Measurements from ENCODE around the gene CXCR1.
"Not testable (repeated sequence)": the region's sequence is repeated elsewhere in the genome, so short reads cannot be mapped to it uniquely, and the experiment has no call there.

The CXCR1 gene

DNA sequence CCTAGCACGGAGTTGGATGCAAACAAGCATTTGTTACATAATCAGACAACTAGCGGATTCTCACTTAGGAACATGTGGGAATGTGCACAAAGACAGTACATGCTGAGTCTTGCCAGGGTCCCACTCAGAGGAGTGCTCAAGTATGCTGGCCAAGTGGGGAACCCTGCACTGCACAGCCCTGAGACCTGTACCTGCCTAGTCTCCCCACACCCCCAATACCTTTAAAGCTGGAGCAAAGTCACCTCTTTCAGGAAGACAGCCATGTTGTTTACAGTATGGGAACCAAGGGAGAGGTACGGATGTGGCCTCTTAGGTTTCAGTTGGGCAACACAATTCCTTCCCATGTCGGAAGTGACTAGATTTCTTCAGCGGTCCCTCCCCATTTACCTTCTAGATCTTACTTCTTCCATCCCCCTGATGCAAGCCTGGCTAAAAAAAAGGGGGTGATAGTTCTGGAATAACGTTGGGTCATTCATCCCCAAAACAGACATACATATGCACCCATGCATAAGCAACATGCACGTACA, 10.7 kb downstream of the CXCR1 start:
- DNase-seq, result no peak

DNA sequence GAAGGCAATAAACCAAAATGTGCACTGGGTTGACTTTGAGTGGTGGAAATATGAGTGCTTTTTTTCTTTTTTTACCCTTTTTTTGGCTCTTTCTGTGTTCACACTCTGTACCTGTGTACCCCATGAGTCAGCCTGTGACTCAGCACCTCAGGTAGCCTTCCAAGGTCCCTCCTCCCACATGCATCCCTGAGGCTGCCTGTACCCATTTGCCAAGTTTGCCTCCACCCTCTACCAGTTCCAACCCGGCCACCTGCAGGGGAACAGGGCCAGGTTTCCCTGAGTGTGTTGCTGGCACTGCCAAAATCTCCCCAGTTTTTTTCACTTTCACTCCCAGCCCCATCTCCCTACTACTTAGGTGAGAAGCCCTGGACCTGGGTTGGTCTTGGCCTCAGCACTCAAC, 14.0 kb downstream of the CXCR1 start:
- DNase-seq, result no peak

DNA sequence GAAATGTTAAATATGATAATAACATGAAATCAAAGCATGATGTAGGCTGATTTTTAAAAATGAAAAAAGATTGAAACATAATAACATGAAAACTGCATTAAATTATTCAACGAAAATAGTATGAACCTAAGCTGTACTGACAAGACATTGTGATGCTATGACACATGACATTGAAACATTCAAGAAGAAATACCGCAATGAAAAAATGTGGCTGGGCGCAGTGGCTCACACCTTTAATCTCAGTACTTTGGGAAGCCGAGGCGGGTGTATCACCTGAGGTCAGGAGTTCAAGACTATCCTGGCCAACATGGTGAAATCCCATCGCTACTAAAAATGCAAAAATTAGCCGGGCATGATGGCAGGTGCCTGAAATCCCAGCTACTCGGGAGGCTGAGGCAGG, 14.6 kb downstream of the CXCR1 start:
- no peak for DNase-seq

DNA sequence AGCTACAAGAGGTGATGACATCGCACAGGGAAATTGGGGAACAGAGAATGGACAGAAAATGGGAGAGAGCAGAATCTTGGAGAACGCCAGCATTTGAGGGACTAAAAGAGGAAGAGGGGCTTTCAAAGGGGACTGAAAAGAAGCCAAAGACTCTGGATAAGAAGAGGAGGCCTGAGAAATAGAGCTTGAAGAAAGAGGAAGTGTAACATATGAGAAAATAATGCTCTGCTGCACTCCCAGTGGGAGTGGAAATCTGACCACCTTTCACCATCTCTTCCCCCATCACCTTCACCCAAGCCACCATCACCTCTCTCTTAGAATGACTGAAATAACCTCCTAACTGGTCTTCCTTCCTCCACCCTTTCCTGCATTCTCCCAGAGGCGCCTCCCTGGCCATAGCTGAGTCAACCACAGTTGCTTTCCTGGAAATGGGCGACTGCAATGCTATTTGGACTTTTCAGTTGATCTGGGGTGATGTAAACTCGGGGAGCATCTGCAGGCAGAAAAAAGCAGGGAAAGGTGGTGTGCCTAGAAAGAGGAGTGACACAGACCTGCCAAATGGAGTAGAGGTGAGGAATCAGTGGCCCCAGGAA, 16.8 kb downstream of the CXCR1 start:
- DNase-seq, result no peak

DNA sequence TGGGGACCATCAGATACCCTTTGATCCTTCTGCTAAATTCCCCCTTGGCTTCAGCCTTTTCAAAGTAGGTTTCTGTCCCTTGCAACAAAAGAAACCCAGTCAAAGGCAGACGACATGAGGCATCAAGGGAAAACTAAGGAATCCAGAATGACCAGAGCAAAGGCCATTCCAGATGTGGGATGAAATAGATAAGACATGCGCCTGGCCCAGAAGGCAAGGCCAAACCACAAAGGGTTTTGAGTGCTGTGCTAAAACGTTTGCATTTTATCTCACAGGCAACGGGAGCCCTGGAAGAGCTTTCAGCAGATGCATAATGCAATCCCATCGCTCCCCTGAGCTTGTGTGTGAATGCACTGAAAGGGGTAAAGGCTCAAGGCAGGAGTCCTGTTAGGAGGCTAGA, 17.7 kb downstream of the CXCR1 start:
- DNase-seq, result no peak

DNA sequence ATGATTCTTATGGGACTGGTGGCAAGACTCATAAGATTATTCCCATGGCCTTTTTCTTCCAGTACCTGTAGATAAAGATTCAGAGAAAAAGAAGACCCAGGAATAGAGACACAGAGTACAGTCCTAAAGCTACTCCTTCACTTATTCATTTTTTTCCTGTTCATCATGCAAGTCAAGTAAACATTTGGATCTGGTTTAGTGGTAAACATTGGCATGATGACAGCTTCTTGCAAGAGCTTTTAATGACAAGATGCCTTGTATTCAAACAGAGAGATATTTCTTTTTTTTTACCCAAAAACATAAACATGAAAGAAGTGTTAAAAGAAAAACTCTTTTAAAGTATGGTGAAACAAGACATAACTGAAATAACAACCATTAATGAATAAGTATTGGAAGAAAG, 20.7 kb downstream of the CXCR1 start:
- no peak for DNase-seq

DNA sequence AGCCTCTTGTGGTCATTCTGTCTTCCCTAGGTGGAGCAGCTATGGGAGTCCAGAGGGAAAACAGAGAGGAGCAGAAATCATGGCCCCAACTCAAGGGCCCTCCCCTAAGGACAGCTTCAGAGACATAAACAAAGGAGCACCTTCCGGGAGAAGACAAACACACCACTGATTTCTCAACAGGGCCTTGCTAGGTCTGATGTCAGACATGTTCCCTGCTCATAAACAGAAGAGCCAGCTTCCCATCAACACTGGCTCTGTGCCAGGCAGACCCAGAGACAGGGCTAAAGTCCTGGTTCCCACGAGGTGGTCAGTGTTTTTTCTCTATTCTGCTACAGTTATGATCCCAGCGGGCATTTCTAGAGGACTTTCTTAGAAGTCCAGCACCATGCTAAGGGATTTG, 21.6 kb downstream of the CXCR1 start:
- no peak for DNase-seq

DNA sequence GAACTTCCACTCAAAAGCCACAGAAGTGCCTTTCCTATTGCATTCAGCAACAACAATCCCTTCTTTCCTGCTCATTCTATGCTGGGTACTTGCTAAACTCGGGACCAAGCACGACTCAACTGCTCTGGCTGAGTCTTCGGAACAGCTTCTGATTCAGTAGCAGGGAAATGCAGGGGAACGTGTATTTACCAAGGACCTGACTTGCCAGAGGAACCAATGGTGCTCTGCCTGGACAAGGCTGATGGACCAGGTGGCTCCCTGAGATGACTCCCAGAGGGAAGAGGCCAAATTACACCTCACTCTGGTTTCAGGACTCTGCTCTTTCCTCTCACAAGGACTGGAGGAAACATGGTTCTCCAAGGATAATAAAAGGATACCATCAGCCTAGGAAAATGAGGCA, 28.7 kb downstream of the CXCR1 start:
- DNase-seq, result no peak

DNA sequence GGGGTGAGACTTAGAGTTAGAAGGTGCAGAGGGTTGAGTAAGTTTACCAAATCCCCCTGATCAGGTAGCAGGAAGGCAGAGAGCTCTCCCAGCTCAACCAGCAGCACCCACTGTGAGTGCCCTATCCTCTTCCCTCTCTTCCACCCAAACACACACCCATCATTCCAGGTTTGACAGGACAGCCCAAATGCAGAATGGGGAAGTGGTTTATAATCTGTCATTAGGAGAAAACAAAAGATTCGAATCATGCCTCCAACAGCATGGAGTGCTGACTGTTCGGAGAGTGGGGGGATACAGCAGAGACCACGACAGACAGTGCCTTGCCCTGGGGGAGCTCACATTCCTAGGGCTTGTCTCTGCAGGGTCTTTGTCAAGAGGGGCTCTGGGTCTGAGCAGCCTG, 29.2 kb downstream of the CXCR1 start:
- DNase-seq, result no peak

DNA sequence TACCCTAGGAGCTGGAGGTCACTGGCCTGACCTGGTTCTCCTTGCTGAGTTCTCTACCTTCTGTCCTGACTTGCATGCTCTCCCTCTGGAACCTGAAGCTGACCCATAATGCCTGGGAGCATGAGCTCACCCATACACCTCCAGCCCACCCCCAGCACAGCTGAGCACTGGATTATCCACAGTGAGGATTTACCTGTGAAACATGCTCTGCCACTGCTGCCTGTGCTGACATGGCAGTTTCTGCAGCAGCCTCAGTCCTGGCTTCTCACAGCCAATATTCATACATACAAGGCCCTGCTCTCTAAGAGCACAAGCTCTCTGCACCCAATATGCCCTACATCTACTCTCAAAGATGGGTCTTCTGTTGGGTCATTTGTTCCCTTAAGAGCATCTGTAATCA, 35.9 kb downstream of the CXCR1 start:
- DNase-seq, result no peak

DNA sequence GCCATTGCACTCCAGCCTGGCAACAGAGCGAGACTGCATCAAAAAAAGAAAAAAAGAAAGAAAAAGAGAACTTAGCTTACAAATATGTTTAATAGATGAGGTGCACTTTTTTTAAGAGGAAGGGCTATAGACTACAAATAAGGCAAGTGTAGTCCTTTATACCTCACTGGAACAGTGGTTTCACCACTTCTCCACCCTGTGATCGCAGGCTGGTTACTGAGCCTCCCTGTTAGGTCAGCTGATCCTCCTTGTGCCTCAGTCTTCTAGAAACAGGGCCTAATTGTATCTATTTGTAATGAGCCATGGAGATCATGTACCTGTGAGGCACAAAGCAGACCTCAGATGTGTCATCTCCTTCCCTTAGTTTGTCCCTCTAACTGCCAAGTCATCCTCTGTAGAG, 36.4 kb downstream of the CXCR1 start:
- DNase-seq, result no peak

DNA sequence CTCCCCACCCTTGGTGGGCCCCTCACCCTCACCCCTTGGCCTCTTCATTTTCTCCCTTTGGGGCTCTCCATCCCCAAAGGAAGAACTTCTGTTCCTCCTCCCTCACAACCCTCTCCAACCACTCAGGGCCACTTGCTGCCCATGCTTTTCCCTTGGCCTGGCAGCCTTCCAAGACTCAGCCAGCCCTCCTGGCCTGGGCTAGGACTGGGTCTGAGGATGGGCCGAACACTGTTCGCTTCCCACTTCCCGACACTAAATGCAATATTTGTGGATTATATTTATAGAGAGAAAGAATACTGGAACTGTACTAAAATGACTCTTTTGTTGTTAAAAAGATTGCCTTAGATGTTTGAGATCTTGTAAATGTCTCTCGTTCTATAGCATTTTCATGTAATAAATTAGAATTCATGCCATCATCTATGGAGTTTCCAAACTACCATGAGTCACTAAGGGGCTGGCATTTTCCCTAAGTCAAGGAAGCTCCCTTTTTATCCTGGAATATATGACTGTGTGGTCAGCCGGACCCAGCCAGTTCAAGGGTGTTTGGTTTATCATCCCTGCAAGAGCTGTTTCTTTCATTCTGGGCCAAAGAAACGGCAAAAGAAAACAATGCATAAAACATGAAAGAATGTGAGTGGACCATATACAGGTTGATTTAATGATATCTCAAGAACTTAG, 37.2 kb downstream of the CXCR1 start:
- no peak for DNase-seq

DNA sequence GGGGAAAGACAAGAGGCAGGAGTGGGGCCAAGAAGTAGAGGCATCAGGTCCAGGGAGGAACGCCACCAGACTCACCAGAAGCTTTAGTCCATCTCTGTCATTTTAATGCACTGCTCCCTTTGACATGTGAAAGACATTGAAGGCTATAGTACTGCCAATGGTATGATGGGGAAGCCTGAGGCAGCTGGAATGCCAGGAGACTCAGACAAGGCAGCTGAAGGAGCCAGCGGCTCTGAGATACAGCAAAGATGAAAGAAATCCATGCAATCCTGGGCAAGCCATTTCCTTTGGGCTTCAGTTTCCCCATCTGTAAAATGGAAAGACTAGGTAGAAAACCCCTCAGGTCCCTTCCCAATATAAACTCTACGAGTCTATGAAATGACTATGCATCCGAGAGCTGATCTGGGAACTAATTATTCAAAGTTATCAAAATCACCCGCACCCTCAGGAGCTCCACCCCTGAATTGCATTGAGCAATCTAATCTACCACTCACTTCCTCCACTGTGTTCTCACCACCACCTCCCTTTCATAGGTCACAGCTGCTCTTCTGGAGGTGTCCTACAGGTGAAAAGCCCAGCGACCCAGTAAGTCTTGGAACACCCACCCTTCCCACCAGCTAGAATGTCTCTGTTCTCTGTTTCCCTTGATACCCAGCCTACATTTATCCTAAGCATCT, 37.8 kb downstream of the CXCR1 start:
- no peak for DNase-seq

DNA sequence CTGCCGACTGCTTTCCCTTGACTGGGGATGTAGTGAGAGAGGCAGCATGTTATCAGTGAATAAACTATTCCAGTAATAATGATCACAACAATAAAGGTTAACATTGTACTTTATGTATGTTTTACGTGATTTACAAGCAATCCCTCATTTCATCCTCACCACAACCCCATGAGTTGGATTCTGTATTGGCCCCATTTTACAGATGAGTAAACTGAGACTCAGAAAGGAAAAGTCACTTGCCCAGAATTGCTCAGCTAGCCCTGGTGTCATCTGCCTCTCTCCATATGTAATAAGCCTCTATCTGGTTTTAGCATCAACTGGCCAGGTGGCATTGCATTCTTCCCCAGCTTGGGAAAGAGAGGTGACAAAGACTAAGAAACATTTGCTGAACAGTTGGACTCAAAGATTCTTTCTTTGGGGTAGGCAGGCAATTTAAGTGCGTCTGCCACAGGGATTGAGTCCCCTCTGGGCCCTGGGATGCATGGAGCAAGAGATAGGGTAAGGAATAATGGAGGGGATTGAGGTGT, 38.8 kb downstream of the CXCR1 start:
- no peak for DNase-seq

DNA sequence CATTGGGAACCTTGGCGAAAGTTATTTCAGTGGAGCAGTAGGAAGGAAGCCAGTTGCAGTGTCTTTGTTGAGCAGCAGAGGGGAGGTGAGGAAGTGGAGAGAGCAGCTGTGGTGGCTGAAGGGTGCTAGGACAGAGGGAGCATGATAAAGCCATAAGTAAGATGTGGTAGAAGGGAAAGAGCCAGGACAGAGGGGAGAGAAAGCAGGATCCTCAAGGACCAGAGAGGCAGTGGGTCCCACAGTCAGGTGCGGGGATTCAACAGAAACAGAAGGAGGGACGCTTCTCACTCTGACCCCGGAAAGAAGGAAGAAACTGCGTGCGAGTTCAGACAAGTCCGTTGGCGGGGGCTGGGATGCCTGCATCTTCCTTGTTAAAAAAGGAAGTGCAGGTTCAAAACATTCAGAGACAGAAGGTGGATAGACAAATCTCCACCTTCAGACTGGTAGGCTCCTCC, 41.1 kb downstream of the CXCR1 start, which contains the start of gene CXCR2:
Gene CXCR2 (plus strand): TSS at position 403 of the 455 bp plus-strand sequence. CDS start 8,774 bp downstream, outside the sequence.
- DNase-seq, result no peak

DNA sequence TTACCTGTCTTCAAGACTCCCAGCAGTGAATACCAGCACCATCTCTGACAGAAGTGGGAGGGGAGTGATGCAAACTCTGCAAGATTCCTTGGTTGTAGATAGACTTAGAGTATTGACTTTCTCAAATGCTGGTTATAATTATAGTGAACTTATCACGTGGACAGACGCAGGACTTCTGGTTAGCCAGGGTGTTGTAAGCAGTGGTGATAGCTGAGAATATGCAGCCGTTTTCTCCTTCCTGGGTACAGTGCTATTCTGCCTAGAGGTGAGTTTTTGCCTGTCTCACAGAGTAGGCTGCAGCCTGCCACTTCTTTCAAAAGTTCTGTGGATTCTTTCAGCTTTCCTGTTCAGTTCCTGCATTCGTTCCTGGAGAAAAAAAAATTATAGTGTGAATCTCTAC, 41.7 kb downstream of the CXCR1 start:
- DNase-seq, result no peak

DNA sequence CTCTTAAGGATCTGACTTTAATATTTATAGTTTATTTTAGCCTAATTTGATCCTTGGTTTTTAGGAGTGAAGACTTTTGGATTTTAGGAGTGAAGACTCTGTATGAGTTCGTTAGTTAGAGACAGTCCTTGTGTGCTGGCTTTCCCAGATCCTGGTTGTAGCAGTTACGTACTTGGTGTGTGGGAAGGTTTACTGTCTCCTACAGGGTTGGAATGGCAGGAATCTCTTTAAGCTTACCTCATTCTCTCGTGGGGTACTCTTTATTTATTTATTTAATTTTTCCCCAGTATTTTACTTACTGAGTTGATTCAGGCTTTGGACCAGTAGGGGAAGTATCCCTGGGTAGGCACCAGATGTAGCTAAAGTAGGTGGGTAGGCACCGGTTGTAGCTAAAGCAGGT, 42.8 kb downstream of the CXCR1 start:
- DNase-seq, result no peak

DNA sequence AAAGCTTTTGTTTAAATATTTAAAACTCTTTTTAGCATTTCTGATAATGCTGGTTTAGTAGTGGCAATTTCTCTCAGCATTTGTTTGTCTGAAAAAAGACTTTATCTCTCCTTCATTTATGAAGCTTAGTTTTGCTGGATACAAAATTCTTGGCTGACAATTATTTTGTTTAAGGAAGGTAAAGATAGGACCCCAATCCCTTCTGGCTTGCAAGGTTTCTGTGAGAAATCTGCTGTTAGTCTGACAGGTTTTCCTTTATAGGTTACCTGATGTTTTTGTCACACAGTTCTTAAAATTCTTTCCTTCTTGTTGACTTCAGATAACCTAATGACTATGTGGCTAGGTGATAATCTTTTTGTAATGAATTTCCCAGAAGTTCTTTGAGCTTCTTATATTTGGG, 44.5 kb downstream of the CXCR1 start:
- not testable (repeated sequence) for DNase-seq

DNA sequence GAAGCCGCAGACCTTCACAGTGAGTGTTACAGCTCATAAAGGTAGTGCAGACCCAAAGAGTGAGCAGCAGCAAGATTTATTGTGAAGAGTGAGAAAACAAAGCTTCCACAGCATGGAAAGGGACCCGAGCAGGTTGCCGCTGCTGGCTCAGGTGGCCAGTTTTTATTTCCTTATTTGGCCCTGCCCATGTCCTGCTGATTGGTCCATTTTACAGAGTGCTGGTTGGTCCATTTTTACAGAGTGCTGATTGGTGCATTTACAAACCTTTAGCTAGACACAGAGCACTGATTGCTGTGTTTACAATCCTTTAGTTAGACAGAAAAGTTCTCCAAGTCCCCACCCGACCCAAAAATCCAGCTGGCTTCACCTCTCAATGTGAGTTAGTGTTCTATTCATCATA, 45.0 kb downstream of the CXCR1 start:
- DNase-seq, result not testable (repeated sequence)
